Hematopoietic multipotent progenitor cell treated with erythropoietin and hydrocortisone succinate and interleukin-3 and kit ligand, for 6 days (in vitro differentiated cells): ENCODE measurements around the gene ENG.

Experiments
- DNase-seq: peaks from one replicate; pipeline ENCODE4 v3.0.0-alpha.2; 2015

ENG gene

GRCh38 chr9:127812936-127813675 lies 41.4 kb downstream of the ENG start:
- no peak for DNase-seq

GRCh38 chr9:127812011-127812410 lies 42.4 kb downstream of the ENG start:
- DNase-seq: no peak

- DNase-seq: no peak
These were observed 43.9 kb downstream of the ENG start for GRCh38 chr9:127810378-127811187.

GRCh38 chr9:127809540-127810377 lies 44.7 kb downstream of the ENG start:
- DNase-seq: peak; percentile 79

- peak; percentile 54 for DNase-seq
These were observed 45.4 kb downstream of the ENG start for GRCh38 chr9:127809002-127809539.

GRCh38 chr9:127808347-127809001 lies 46.0 kb downstream of the ENG start:
- no peak for DNase-seq

GRCh38 chr9:127806871-127807270 lies 47.6 kb downstream of the ENG start:
- DNase-seq: no peak

- DNase-seq: peak; percentile 77
These were observed 48.8 kb downstream of the ENG start for GRCh38 chr9:127805620-127806019.

GRCh38 chr9:127803507-127804352 lies 50.7 kb downstream of the ENG start:
- peak; percentile 73 for DNase-seq

- DNase-seq: peak; percentile 94
These were observed 51.6 kb downstream of the ENG start, which contains the start of gene FPGS for GRCh38 chr9:127802576-127803443. TSS of gene FPGS (plus strand) at chr9:127802882. CDS start at chr9:127802925, 43 bp downstream.

GRCh38 chr9:127801955-127802575 lies 52.4 kb downstream of the ENG start:
- peak; percentile 46 for DNase-seq

GRCh38 chr9:127796852-127797370 lies 57.5 kb downstream of the ENG start:
- peak; percentile 51 for DNase-seq

GRCh38 chr9:127796225-127796813 lies 58.1 kb downstream of the ENG start:
- DNase-seq: peak; percentile 33

GRCh38 chr9:127794001-127794791 lies 60.3 kb downstream of the ENG start:
- no peak for DNase-seq

GRCh38 chr9:127793093-127793708 lies 61.3 kb downstream of the ENG start:
- DNase-seq: no peak

GRCh38 chr9:127792417-127793031 lies 61.9 kb downstream of the ENG start:
- DNase-seq: peak; percentile 22

GRCh38 chr9:127791085-127791484 lies 63.4 kb downstream of the ENG start:
- DNase-seq: no peak
